HEK293T (cell line): Measurements from ENCODE around the gene KCNQ1.

ENCODE experiments used
- CTCF ChIA-PET: fragments of 350-600 bp; formaldehyde crosslinking; extraction: SDS; loops from one replicate; lab custom pipeline; 2021; ENCODE audit warnings: antibody characterized with exemption, inconsistent platforms; lab: Yijun Ruan, JAX
- POLR2A ChIA-PET: fragments of 350-600 bp; formaldehyde crosslinking; extraction: SDS; loops from one replicate; lab custom pipeline; 2020; ENCODE audit warnings: antibody characterized with exemption, inconsistent platforms; lab: Yijun Ruan, JAX
- DNase-seq: peaks from one replicate; pipeline ENCODE4 v3.0.0; 2012; ENCODE audit warnings: mixed read lengths; ENCODE audit errors: extremely low spot score
- ARNT ChIP-seq: fragments of 450-650 bp; IDR thresholded peaks from 2 replicates; pipeline ENCODE4 v1.6.1; 2017; ENCODE audit warnings: mild to moderate bottlenecking
- BHLHE40 ChIP-seq: fragments of 450-650 bp; IDR thresholded peaks from 2 replicates; pipeline ENCODE4 v1.6.1; 2016; ENCODE audit warnings: mild to moderate bottlenecking, moderate library complexity, borderline replicate concordance
- CTBP1 ChIP-seq: fragments of 450-650 bp; IDR thresholded peaks from 2 replicates; pipeline ENCODE4 v1.6.1; 2016; ENCODE audit warnings: borderline replicate concordance
- ELF4 ChIP-seq: fragments of 450-650 bp; IDR thresholded peaks from 2 replicates; pipeline ENCODE4 v1.6.1; 2017; ENCODE audit warnings: antibody characterized with exemption
- FOXA1 ChIP-seq: fragments of 450-650 bp; IDR thresholded peaks from 2 replicates; pipeline ENCODE4 v1.6.1; 2016; ENCODE audit warnings: mild to moderate bottlenecking
- FOXK2 ChIP-seq: fragments of 450-650 bp; IDR thresholded peaks from 2 replicates; pipeline ENCODE4 v1.6.1; 2016; ENCODE audit warnings: mild to moderate bottlenecking
- FOXM1 ChIP-seq: fragments of 450-650 bp; IDR thresholded peaks from 2 replicates; pipeline ENCODE4 v1.6.1; 2017; ENCODE audit warnings: mild to moderate bottlenecking, borderline replicate concordance
- HDGF ChIP-seq: fragments of 450-650 bp; IDR thresholded peaks from 2 replicates; pipeline ENCODE4 v1.6.1; 2017; ENCODE audit warnings: antibody characterized with exemption, borderline replicate concordance
- L3MBTL2 ChIP-seq: fragments of 450-650 bp; conservative IDR thresholded peaks from 2 replicates; pipeline ENCODE4 v1.6.1; 2016; ENCODE audit warnings: mild to moderate bottlenecking
- LEF1 ChIP-seq: fragments of 450-650 bp; IDR thresholded peaks from 2 replicates; pipeline ENCODE4 v1.6.1; 2017; ENCODE audit warnings: mild to moderate bottlenecking, borderline replicate concordance
- NFRKB ChIP-seq: fragments of 450-650 bp; IDR thresholded peaks from 2 replicates; pipeline ENCODE4 v1.6.1; 2016; ENCODE audit warnings: mild to moderate bottlenecking, moderate library complexity
- PKNOX1 ChIP-seq: fragments of 450-650 bp; IDR thresholded peaks from 2 replicates; pipeline ENCODE4 v1.6.1; 2016
- SP1 ChIP-seq: fragments of 450-650 bp; IDR thresholded peaks from 2 replicates; pipeline ENCODE4 v1.6.1; 2017
- SUZ12 ChIP-seq: fragments of 450-650 bp; IDR thresholded peaks from 2 replicates; pipeline ENCODE4 v1.6.1; 2016; ENCODE audit warnings: mild to moderate bottlenecking
- TARDBP ChIP-seq: fragments of 450-650 bp; IDR thresholded peaks from 2 replicates; pipeline ENCODE4 v1.6.1; 2016
- ZNF384 ChIP-seq: fragments of 450-650 bp; IDR thresholded peaks from 2 replicates; pipeline ENCODE4 v1.6.1; 2016

KCNQ1 gene

GRCh38 chr11:2468363-2469235, 23.8 kb downstream of the KCNQ1 start:
- POLR2A ChIA-PET = no interaction called here
- CTCF ChIA-PET = no interaction called here
- no peak for DNase-seq
- no peak for TF ChIP-seq ELF4
- no peak for TF ChIP-seq HDGF
- TF ChIP-seq BHLHE40 = no peak
- TF ChIP-seq FOXK2 = no peak
- TF ChIP-seq NFRKB = no peak
- no peak for TF ChIP-seq PKNOX1
- no peak for TF ChIP-seq LEF1
- no peak for TF ChIP-seq CTBP1
- no peak for TF ChIP-seq ARNT
- TF ChIP-seq ZNF384 = no peak
- TF ChIP-seq FOXA1 = no peak
- TF ChIP-seq TARDBP = no peak
- TF ChIP-seq SUZ12 = no peak
- TF ChIP-seq FOXM1 = no peak
- TF ChIP-seq L3MBTL2 = no peak
- TF ChIP-seq SP1 = no peak

- TF ChIP-seq BHLHE40 (no peak), PKNOX1 (no peak), FOXA1 (no peak), SUZ12 (no peak), FOXK2 (no peak)
- ChIA-PET CTCF (no interaction called here), POLR2A (no interaction called here)
- DNase-seq = no peak
These were observed 25.7 kb downstream of the KCNQ1 start for GRCh38 chr11:2470495-2470894.

GRCh38 chr11:2471048-2471803, 26.4 kb downstream of the KCNQ1 start:
- no peak for DNase-seq
- ChIA-PET POLR2A (no interaction called here), CTCF (no interaction called here)
- TF ChIP-seq FOXA1 (no peak), HDGF (no peak), TARDBP (no peak), FOXK2 (no peak), BHLHE40 (no peak), SP1 (no peak), FOXM1 (no peak), PKNOX1 (no peak), L3MBTL2 (no peak), ARNT (no peak), ZNF384 (no peak), CTBP1 (no peak), ELF4 (no peak), NFRKB (no peak), LEF1 (no peak), SUZ12 (no peak)

GRCh38 chr11:2471804-2472096, 26.9 kb downstream of the KCNQ1 start:
- ChIA-PET CTCF (no interaction called here), POLR2A (no interaction called here)
- DNase-seq = no peak
- TF ChIP-seq FOXA1 = no peak
- no peak for TF ChIP-seq NFRKB
- no peak for TF ChIP-seq PKNOX1
- TF ChIP-seq TARDBP = no peak
- no peak for TF ChIP-seq FOXK2
- TF ChIP-seq BHLHE40 = no peak
- TF ChIP-seq HDGF = no peak
- TF ChIP-seq SUZ12 = no peak
- no peak for TF ChIP-seq FOXM1
- TF ChIP-seq L3MBTL2 = no peak
- no peak for TF ChIP-seq CTBP1
- TF ChIP-seq LEF1 = no peak
- TF ChIP-seq ARNT = no peak
- no peak for TF ChIP-seq SP1
- no peak for TF ChIP-seq ZNF384
- TF ChIP-seq ELF4 = no peak

GRCh38 chr11:2472428-2473186, 27.8 kb downstream of the KCNQ1 start:
- POLR2A ChIA-PET = no interaction called here
- no peak for DNase-seq
- no peak for TF ChIP-seq FOXK2
- TF ChIP-seq ARNT = no peak
- TF ChIP-seq SUZ12 = no peak
- no peak for TF ChIP-seq SP1
- no peak for TF ChIP-seq ELF4
- TF ChIP-seq TARDBP = no peak
- TF ChIP-seq L3MBTL2 = no peak
- TF ChIP-seq NFRKB = no peak
- no peak for TF ChIP-seq HDGF
- TF ChIP-seq ZNF384 = no peak
- TF ChIP-seq BHLHE40 = no peak
- TF ChIP-seq FOXM1 = no peak
- TF ChIP-seq LEF1 = no peak
- TF ChIP-seq FOXA1 = no peak
- no peak for TF ChIP-seq PKNOX1
- no peak for TF ChIP-seq CTBP1
- CTCF ChIA-PET = no interaction called here
